Muscle of leg (tissue), 11 donors: ENCODE results near the gene VSIG10L2. TPM values are rescaled to one million over a fixed set of nuclear protein-coding genes. Genes with fewer than 3 reads are reported as not detected.
A peak's percentile ranks its signal among the peaks of the same experiment; 100 is the strongest.

Source experiments
- DNase-seq: peaks from one replicate; pipeline ENCODE4 v3.0.0; 2013
- H3K27ac ChIP-seq: one replicate; pipeline ENCODE4 v1.5.1; 2013; ENCODE audit warnings: mild to moderate bottlenecking, low read length, control low read depth
- H3K27me3 ChIP-seq: one replicate; pipeline ENCODE4 v1.6.1; 2013; ENCODE audit warnings: low read length; ENCODE audit not compliant: control insufficient read depth, insufficient read depth
- H3K36me3 ChIP-seq: one replicate; pipeline ENCODE4 v1.6.1; 2013; ENCODE audit warnings: low read length; ENCODE audit not compliant: control insufficient read depth, insufficient read depth
- H3K4me1 ChIP-seq: one replicate; pipeline ENCODE4 v1.6.1; 2013; ENCODE audit warnings: low read length; ENCODE audit not compliant: control insufficient read depth, insufficient read depth
- H3K4me3 ChIP-seq: one replicate; pipeline ENCODE4 v1.5.1; 2013; ENCODE audit warnings: low read length, control low read depth
- H3K9me3 ChIP-seq: replicated peaks from 2 replicates; pipeline ENCODE4 v1.6.1; 2013; ENCODE audit warnings: low read depth, low read length; ENCODE audit not compliant: control insufficient read depth
- WGBS: methylation state at CpG from one replicate; pipeline ENCODE4 v1.1.5; 2013; ENCODE audit warnings: missing lambda C conversion rate; ENCODE audit not compliant: insufficient coverage; 5-methylcytosine and 5-hydroxymethylcytosine counted together
- polyA plus RNA-seq, 8 donors: library from polyadenylated mRNA; unstranded; fragments of 120-200 nt; gene quantifications; one replicate each; pipeline versions ENCODE4 v1.2.1 to v1.2.3, GENCODE V29; 2013; ENCODE audit warnings: inconsistent platforms in 1 of 8, low replicate concordance in 1 of 8; ENCODE audit not compliant: insufficient read length in 8 of 8, insufficient read depth in 1 of 8
- total RNA-seq: library from RNA; stranded (reverse); fragments of 120-200 nt; gene quantifications from one replicate; pipeline ENCODE4 v1.2.4, GENCODE V29; 2013

VSIG10L2 gene
- total and polyA plus RNA-seq, 9 donors = 0.03 to 0.27 (median 0.04) TPM; not detected in 6

DNA sequence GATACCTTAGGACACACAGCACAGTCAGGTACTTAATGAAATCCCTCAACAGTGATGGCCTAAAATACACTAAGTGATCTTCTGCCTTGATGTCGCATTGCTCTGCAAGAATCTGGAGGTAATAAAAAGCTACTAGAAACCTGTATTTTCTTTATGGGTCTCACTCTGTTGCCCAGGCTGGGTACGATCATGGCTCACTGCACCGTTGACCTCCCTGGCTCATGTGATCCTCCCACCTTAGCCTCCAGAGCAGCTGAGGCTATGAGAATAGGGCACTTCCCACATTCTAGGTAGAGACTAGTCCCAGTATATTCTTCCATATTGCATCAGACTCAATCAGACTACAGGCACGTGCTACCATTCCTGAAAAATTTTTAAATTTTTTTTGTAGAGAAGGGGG, 21.7 kb downstream of the VSIG10L2 start:
- 100% methylated on average over 2 of the region's 4 CpGs for WGBS
- Histone ChIP-seq H3K4me1 (no peaks in the 10 kb centered on the region), H3K27me3 (peaks cover 2% of the 10 kb centered on the region), H3K9me3 (peaks cover 8% of the 10 kb centered on the region), H3K27ac (no peak overlapping the region), H3K36me3 (peaks cover 11% of the 10 kb centered on the region), H3K4me3 (no peak overlapping the region)
- DNase-seq = no peak

DNA sequence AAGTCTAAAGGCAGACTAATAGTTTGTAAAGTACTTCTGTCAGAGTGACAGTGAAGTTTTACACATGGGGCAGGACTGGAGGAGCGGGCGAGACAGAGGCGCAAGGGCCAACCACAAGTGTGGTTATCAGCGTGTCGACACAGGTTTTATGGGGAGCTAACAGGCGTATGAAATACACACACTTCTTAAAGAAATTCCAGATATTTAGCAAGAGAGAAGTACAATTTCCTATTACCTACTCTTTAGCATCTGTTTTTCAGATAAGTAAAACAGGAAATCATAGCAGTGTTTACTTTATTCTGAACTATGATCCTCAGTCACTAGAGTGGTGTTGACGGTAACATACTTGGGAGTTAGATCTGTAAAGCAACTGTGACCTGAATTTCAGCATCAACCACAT, 22.5 kb downstream of the VSIG10L2 start:
- Histone ChIP-seq H3K27ac (no peak overlapping the region), H3K36me3 (peaks cover 11% of the 10 kb centered on the region), H3K4me3 (no peak overlapping the region), H3K27me3 (peaks cover 2% of the 10 kb centered on the region), H3K9me3 (peaks cover under 1% of the 10 kb centered on the region), H3K4me1 (no peaks in the 10 kb centered on the region)
- DNase-seq = no peak
- WGBS = no CpG with 5 or more reads among the region's 7 CpGs

DNA sequence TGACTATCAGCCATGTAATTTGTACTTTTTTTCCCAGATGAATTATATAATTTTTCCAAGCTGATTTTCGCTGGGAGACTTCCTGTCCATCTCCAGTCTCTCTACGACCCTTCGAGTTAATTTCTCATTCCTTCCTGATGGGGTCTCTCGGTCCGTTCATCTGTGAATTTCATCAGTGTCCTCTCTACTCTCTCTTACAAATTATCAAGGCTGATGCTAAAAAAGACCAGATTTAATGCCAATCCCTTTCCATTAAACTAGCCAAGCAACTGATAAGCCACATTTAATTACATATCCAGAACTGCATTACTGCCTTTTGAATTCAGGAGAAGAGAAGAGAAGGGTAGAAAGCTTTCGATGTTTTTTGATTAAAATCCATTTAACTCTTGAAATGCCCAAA, 25.8 kb downstream of the VSIG10L2 start:
- WGBS = 46% methylated on average over 4 of the region's 6 CpGs
- Histone ChIP-seq H3K4me3 (no peak overlapping the region), H3K27me3 (no peaks in the 10 kb centered on the region), H3K4me1 (no peaks in the 10 kb centered on the region), H3K9me3 (no peaks in the 10 kb centered on the region), H3K27ac (no peak overlapping the region), H3K36me3 (peaks cover 5% of the 10 kb centered on the region)
- peak; percentile 82 for DNase-seq

DNA sequence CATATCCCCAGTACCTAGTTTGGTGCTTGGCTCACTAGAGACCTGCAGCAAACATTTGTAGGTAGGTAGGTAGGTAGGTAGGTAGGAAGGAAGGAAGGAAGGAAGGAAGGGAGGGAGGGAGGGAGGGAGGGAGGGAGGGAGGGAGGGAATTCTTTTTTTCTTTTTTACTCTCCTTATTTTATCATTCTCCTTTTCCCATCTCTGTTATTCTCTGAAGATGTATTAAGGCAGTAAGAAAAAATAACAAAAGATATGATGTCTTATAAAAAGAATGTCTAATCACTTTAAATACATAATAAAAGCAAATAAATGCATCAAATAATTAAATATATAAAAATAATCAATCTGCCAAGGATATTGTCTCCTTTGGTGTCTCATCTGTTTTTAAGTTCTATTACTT, 28.4 kb downstream of the VSIG10L2 start:
- Histone ChIP-seq H3K4me3 (no peak overlapping the region), H3K4me1 (no peaks in the 10 kb centered on the region), H3K36me3 (peaks cover 5% of the 10 kb centered on the region), H3K9me3 (no peaks in the 10 kb centered on the region), H3K27me3 (no peaks in the 10 kb centered on the region), H3K27ac (no peak overlapping the region)
- DNase-seq = no peak

DNA sequence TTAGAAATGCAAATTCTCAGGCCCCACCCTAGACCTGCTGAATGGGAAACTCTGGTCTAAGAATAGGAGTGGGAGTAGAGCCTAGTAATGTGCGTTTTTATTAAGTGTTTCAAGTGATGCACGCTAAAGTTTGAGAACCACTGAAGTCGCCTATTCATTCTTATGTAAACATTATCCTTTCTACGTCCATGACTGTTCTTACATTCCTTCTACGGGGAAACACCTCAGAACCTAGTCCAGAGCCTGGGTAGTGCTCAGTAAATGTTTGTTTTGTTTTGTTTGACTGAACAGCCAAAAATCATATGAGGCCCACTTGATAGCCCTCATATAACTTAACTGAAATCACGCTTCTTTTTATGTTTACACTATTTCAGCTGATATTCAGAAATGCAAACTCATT, 29.8 kb downstream of the VSIG10L2 start:
- Histone ChIP-seq H3K27me3 (no peaks in the 10 kb centered on the region), H3K27ac (no peak overlapping the region), H3K4me3 (no peak overlapping the region), H3K4me1 (no peaks in the 10 kb centered on the region), H3K9me3 (no peaks in the 10 kb centered on the region), H3K36me3 (peaks cover 3% of the 10 kb centered on the region)
- WGBS = no CpG with 5 or more reads among the region's 6 CpGs
- no peak for DNase-seq

DNA sequence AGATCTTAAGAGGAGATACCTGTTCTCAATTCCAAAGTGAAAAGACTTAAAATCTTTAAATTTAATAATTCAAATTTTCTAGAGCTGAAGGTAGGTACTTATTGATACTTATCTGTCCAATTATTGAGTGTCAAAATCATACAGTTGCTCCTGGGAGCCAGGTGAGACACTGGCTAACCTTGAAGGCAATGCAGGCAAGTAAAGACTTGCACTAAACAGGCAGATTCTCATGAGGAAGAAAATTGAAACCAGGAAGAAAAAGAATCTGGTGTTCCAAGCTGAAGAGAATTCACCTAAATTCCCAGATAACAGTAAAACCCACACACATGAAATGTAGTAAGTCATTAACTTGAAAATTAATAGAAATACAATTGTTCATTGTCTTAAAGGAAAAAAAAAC, 30.3 kb downstream of the VSIG10L2 start:
- Histone ChIP-seq H3K36me3 (peaks cover 7% of the 10 kb centered on the region), H3K4me1 (no peaks in the 10 kb centered on the region), H3K27me3 (no peaks in the 10 kb centered on the region), H3K9me3 (no peaks in the 10 kb centered on the region), H3K27ac (no peak overlapping the region), H3K4me3 (no peak overlapping the region)
- no peak for DNase-seq

DNA sequence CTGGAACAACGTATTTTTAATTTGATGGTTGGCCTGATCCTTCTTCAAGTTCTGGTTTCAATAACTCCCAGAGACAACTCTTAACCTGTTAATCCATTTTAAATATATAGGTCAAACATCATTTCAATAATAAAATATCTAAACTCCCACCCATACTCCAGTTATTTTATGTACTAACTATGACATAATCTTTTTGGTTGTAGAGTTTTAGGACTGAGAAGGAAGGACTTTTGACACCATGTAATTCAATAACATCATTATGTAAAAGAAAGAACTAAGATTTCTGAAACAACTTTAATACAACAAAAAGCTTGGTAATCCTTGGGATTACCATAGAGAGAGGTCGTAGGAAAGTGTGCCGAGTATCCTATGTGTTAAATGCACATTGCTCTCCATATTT, 31.5 kb downstream of the VSIG10L2 start:
- Histone ChIP-seq H3K9me3 (no peaks in the 10 kb centered on the region), H3K4me3 (no peak overlapping the region), H3K27me3 (no peaks in the 10 kb centered on the region), H3K4me1 (no peaks in the 10 kb centered on the region), H3K27ac (no peak overlapping the region), H3K36me3 (peaks cover 7% of the 10 kb centered on the region)
- WGBS = no CpG with 5 or more reads among the region's 3 CpGs
- DNase-seq = no peak

DNA sequence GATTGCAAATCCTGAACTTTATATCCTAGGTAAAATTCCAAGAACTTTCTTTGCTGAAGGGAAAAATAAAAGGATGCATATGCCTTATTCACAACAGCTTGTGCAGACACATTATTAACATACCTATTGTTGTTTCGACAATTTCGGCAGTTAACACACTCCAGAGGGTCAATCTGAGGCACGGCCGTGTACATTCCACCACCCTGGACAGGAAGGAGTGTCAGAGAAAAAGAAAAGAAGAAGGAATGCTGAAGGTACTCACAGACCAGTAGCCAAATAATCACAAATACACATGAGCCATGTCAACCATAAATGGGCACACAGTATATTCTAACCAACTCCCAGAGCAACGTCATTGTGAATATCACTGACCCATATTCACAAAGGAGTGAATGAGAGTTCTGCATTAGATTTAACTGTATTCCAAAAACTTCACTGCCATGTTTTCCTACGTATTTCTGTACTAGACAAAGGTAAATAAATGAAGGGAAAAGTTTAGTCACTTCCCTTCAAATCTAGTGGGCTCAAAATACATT, 32.4 kb downstream of the VSIG10L2 start:
- H3K4me1 ChIP-seq = no peaks in the 10 kb centered on the region
- no CpG with 5 or more reads among the region's 6 CpGs for WGBS

DNA sequence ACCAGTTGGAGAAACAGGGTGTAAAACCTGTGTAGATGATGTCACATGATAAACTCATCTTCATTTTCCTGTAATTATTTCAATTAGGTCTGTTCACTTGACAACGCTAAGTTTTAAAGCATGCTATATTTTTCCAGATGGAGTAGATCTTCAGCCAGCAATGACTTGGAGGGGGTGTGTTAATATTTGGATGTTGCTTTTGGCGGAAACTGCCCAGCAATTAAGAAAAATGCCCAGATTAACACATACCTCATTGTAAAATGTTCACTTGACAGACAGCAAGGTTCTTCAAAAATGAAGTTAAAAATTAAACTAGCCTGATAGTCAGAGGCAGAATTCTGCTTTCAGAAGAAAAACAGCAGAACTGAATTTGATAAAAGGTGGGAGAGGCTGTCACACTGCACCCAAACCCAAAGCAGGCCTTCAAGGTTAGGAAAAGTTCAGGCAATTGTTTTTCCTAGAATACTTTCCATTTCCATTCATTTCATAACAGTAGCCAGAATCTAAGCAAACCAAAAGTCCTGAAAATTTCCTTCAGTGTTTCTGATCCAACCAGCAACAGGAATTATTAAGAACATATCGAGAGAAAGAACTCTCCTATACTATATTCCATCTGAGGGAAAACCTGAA, 33.0 kb downstream of the VSIG10L2 start:
- Histone ChIP-seq H3K36me3 (peaks cover 15% of the 10 kb centered on the region), H3K4me1 (no peaks in the 10 kb centered on the region), H3K27ac (peak overlapping the region; percentile 47), H3K9me3 (no peaks in the 10 kb centered on the region), H3K4me3 (no peak overlapping the region), H3K27me3 (no peaks in the 10 kb centered on the region)
- DNase-seq = peak; percentile 80
- WGBS = no CpG with 5 or more reads among the region's 3 CpGs

More for the DNA sequence above, 32.4 kb downstream of the VSIG10L2 start:
- no peaks in the 10 kb centered on the region for H3K9me3 ChIP-seq
- DNase-seq = no peak
- peak overlapping the region; percentile 47 for H3K27ac ChIP-seq
- no peak overlapping the region for H3K4me3 ChIP-seq
- H3K36me3 ChIP-seq = peaks cover 10% of the 10 kb centered on the region
- no peaks in the 10 kb centered on the region for H3K27me3 ChIP-seq

DNA sequence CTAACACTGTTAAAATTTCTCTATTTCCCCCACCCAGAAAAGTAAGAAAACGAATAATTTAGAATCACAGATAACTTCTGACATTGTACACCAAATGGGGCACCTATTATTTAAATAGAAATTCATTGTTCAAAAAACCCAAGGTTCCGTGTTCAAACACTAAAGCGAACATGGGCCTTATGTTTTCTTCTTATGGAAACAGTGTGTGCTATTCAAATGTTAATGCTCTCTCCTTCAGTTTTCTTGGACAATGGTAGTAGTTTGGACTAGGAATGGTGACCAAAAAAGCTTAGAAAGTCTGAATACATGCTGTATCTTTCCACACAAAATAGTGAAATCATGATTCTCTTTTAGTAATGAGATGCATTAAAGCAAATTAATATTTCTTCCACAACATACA, 33.7 kb downstream of the VSIG10L2 start:
- H3K4me3 ChIP-seq = no peak overlapping the region
- H3K27ac ChIP-seq = no peak overlapping the region
- H3K9me3 ChIP-seq = no peaks in the 10 kb centered on the region
- no peaks in the 10 kb centered on the region for H3K27me3 ChIP-seq
- peaks cover 18% of the 10 kb centered on the region for H3K36me3 ChIP-seq
- H3K4me1 ChIP-seq = no peaks in the 10 kb centered on the region
- WGBS = no CpG with 5 or more reads among the region's 3 CpGs
- no peak for DNase-seq

DNA sequence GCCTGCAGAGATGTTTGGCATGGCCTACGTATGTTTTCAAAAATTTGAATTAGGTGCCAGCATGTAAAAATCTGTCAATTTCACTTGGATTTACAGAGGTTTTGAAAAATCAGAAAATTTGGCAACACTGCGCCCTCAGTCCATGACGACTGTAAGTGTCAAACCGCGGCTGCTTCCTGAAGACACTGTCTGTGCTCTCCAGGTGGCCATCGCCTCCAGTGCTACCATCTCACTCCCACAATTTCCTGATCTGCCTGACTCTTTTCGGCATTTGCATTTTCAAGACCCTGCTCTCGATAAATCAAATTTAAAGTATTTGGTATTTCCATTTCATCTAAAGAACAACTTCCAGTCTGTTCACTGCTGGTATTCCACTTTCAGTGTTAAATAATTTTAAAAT, 34.6 kb downstream of the VSIG10L2 start:
- 79% methylated on average over 5 of the region's 8 CpGs for WGBS
- Histone ChIP-seq H3K36me3 (peaks cover 18% of the 10 kb centered on the region), H3K9me3 (no peaks in the 10 kb centered on the region)

More for the DNA sequence above, 34.6 kb downstream of the VSIG10L2 start:
- H3K4me1 ChIP-seq = no peaks in the 10 kb centered on the region
- DNase-seq = no peak
- H3K4me3 ChIP-seq = no peak overlapping the region
- H3K27me3 ChIP-seq = no peaks in the 10 kb centered on the region
- no peak overlapping the region for H3K27ac ChIP-seq
